Cerebellar cortex (tissue), 1 donor: ENCODE measurements around the gene COCH.
"Not testable (repeated sequence)": the region's sequence is repeated elsewhere in the genome, so short reads cannot be mapped to it uniquely, and the experiment has no call there.

Experiments used
- DNase-seq: peaks from one replicate; pipeline ENCODE4 v3.0.0-alpha.2; 2015; ENCODE audit warnings: low spot score

Gene COCH

DNA sequence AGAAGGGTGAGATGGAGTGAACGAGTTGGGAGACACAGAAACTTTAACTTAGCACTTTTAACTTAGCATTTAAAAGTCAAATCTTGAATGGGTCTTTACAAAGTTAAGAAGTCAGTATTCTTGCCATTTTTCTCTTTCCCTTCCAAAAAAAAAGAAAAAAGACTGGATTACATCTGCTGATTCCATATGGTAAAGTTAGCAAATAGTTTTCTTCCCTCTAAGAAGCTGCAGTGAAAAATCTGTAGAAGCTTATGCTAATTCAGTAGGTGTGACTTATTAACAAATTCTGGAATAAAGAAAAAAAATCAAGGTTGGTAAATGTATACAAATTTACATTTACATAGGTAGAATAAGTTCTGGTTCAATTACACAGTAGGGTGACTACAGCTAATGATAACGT, 50.9 kb downstream of the COCH start:
- no peak for DNase-seq

DNA sequence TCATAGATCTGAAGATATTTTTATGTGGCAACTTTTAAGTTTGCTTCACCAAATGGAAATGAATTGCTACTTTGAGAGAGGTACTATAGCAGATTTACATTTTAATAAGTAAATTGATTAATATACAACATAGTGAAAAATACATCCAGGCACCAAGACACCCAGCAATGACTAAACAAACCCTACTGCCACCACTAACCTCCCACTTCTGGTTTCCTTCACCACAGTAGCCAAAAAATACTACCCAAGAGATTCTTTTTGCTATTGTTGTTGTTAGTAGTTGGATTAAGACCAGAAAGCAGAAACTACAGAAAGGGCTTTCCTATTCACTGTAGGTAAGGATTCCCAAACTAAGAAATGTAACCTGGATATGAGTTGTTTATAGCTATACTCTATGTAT, 54.1 kb downstream of the COCH start:
- no peak for DNase-seq

DNA sequence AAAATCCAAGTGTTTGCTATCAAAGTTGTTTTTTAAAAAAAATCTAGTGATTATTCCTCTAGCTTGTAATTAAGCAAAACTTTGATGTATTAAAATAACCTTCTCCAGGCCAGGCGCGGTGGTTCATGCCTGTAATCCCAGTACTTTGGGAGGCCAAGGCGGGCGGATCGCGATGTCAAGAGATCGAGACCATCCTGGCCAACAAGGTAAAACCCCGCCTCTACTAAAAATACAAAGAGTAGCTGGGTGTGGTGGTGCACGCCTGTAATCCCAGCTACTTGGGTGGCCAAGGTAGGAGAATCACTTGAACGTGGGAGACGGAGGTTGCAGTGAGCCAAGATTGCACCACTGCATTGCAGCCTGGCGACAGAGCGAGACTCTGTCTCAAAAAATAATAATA, 59.6 kb downstream of the COCH start:
- DNase-seq, result not testable (repeated sequence)

DNA sequence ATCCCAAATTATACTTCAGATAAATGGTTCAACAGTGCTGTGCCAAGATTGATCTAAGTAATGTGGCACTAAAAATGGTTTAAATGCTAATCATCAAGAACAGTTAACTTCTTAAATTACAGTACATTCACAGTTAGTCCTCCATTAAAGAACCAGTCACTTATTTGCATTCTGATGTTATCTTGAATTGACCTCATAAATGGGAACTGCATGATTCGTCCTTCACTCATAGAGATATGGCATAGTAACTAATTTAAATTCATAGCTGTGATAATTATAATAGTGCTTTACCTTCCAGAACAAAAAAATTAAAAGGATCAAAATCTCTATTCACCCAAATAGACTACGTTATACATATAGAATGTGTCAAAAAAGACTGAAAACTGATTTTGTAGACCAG, 61.1 kb downstream of the COCH start:
- DNase-seq, result no peak

DNA sequence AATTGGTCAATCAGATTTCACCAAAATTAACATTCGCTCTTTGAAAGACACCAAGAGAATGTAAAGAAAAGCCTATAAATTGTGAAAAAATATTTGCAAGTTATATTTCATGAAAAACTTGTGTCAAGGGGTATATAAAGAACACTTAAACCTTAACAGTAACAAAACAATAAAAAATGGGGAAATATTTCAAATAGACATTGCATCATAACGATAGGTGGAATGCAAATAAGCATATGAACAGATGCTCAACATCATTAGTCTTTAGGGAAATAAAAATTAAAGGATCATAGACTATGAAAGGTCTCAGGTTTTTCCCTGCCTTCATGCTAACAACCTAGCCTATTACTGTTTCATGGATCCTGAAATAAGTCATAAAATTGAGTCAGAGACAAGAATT, 64.3 kb downstream of the COCH start:
- DNase-seq, result no peak
